Gastroesophageal sphincter (tissue), 4 donors: ENCODE measurements around the gene LIN28B. TPM values are rescaled to one million over a fixed set of nuclear protein-coding genes. Genes with fewer than 3 reads are reported as not detected.

Experiments used
- ATAC-seq: fragments of 150-250 bp; one replicate; pipeline ENCODE4 v1.9.1; 2016; ENCODE audit warnings: mild to moderate bottlenecking, moderate library complexity
- H3K27ac ChIP-seq, 4 donors: fragments of 200-600 bp; sonication (generic) in 3 of 4; 1 replicate in 3 of 4; 2 replicates in 1 of 4; pipeline ENCODE4 v1.5.1; 2016 to 2019
- H3K27me3 ChIP-seq: fragments of 200-600 bp; sonication (generic); one replicate; pipeline ENCODE4 v1.5.1; 2019
- H3K36me3 ChIP-seq, 2 donors: fragments of 200-600 bp; sonication (generic); one replicate each; pipeline ENCODE4 v1.5.1; 2019; ENCODE audit warnings: control low read depth in 1 of 2
- H3K4me1 ChIP-seq, 3 donors: fragments of 200-600 bp; sonication (generic); 1 replicate in 2 of 3; 2 replicates in 1 of 3; pipeline ENCODE4 v1.5.1; 2016 to 2019; ENCODE audit warnings: control low read depth in 2 of 3
- H3K4me3 ChIP-seq, 2 donors: fragments of 200-600 bp; sonication (generic); one replicate each; pipeline ENCODE4 v1.5.1; 2019; ENCODE audit warnings: mild to moderate bottlenecking in 1 of 2, moderate library complexity in 1 of 2
- H3K9me3 ChIP-seq, 3 donors: fragments of 200-600 bp; sonication (generic); one replicate each; pipeline ENCODE4 v1.5.1; 2017 to 2019; ENCODE audit warnings: control low read depth in 2 of 3
- CTCF ChIP-seq, 4 experiments: fragments of 200-600 bp in 2 of 4; fragments of 450-650 bp in 2 of 4; sonication (generic) in 1 of 4; IDR thresholded peaks; one replicate each; pipeline ENCODE4 v1.5.1; 2017 to 2019; ENCODE audit warnings: antibody characterized with exemption in 4 of 4, mild to moderate bottlenecking in 2 of 4, moderate library complexity in 2 of 4
- EP300 ChIP-seq: sonication (generic); formaldehyde crosslinking; IDR thresholded peaks from one replicate; pipeline ENCODE4 v1.6.1; 2017; ENCODE audit warnings: antibody characterized with exemption, mild to moderate bottlenecking
- POLR2A ChIP-seq, 2 donors: fragments of 450-650 bp; IDR thresholded peaks; one replicate each; pipeline ENCODE4 v1.6.1; 2017; ENCODE audit warnings: antibody characterized with exemption in 2 of 2, mild to moderate bottlenecking in 2 of 2, moderate library complexity in 1 of 2
- POLR2AphosphoS5 ChIP-seq: sonication (generic); formaldehyde crosslinking; IDR thresholded peaks from one replicate; pipeline ENCODE4 v1.6.1; 2017; ENCODE audit warnings: antibody characterized with exemption
- WGBS, 2 donors: methylation state at CpG; one replicate each; pipeline ENCODE4 v1.1.5; 2018; ENCODE audit warnings: low coverage in 1 of 2; 5-methylcytosine and 5-hydroxymethylcytosine counted together
- total RNA-seq, 4 donors: library from RNA; depleted of rRNA; stranded (reverse); fragments of >200 nt; gene quantifications; one replicate each; pipeline ENCODE4 v1.1.0, GENCODE V29; 2016

The LIN28B gene
- total RNA-seq, 4 donors from 2014 or later, result not detected

- TF ChIP-seq POLR2AphosphoS5, result no peak
- no peak for TF ChIP-seq EP300
- TF ChIP-seq POLR2A (IDR thresholded peaks at IDR 0.05), result no peak
- TF ChIP-seq CTCF (IDR thresholded peaks at IDR 0.05), result no peak
- peaks cover 0 to 12% (median 0%) of the 10 kb centered on the region in 3 donors for H3K9me3 ChIP-seq
- H3K4me1 ChIP-seq, result peaks cover 0 to 9% (median 0%) of the 10 kb centered on the region in 3 donors
- H3K4me3 ChIP-seq, result no peak overlapping the region
- H3K27ac ChIP-seq, result no peak overlapping the region
- WGBS, 2 donors, result 3 to 6% methylated on average over 14 to 20 of the region's 21 CpGs
- H3K36me3 ChIP-seq, result no peaks in the 10 kb centered on the region
- no peak for ATAC-seq
- H3K27me3 ChIP-seq, result peaks cover 72% of the 10 kb centered on the region
Observed at GRCh38 chr6:104957301-104958177, 632 bp downstream of the LIN28B start.

- WGBS, 2 donors, result 5 to 7% methylated on average over 16 to 19 of the region's 19 CpGs
- H3K36me3 ChIP-seq, result no peaks in the 10 kb centered on the region
- peaks cover 63% of the 10 kb centered on the region for H3K27me3 ChIP-seq
- no peak overlapping the region for H3K27ac ChIP-seq
- no peak overlapping the region for H3K4me3 ChIP-seq
- peaks cover 0 to 9% (median 0%) of the 10 kb centered on the region in 3 donors for H3K4me1 ChIP-seq
- peaks cover 0 to 4% (median 0%) of the 10 kb centered on the region in 3 donors for H3K9me3 ChIP-seq
- TF ChIP-seq POLR2A (IDR thresholded peaks at IDR 0.05) (no peak), EP300 (no peak), CTCF (IDR thresholded peaks at IDR 0.05) (no peak), POLR2AphosphoS5 (no peak)
- no peak for ATAC-seq
Observed at GRCh38 chr6:104958178-104959025, 1.5 kb downstream of the LIN28B start.

GRCh38 chr6:104959026-104959858, 2.3 kb downstream of the LIN28B start:
- Histone ChIP-seq H3K4me1 (peaks cover 0 to 9% (median 0%) of the 10 kb centered on the region in 3 donors), H3K9me3 (no peaks in the 10 kb centered on the region), H3K27ac (no peak overlapping the region), H3K27me3 (peaks cover 55% of the 10 kb centered on the region), H3K4me3 (no peak overlapping the region), H3K36me3 (no peaks in the 10 kb centered on the region)
- ATAC-seq, result no peak
- TF ChIP-seq EP300 (no peak), CTCF (IDR thresholded peaks at IDR 0.05) (no peak), POLR2A (IDR thresholded peaks at IDR 0.05) (no peak), POLR2AphosphoS5 (no peak)
- 27 to 32% methylated on average over 3 of the region's 3 CpGs for WGBS, 2 donors

GRCh38 chr6:104969108-104969507, 12.2 kb downstream of the LIN28B start:
- ATAC-seq, result no peak
- Histone ChIP-seq H3K4me1 (no peaks in the 10 kb centered on the region), H3K27ac (no peak overlapping the region), H3K27me3 (no peaks in the 10 kb centered on the region), H3K4me3 (no peak overlapping the region), H3K36me3 (no peaks in the 10 kb centered on the region), H3K9me3 (no peaks in the 10 kb centered on the region)
- TF ChIP-seq CTCF (IDR thresholded peaks at IDR 0.05), result no peak
- no peak for TF ChIP-seq POLR2A (IDR thresholded peaks at IDR 0.05)
- TF ChIP-seq EP300, result no peak
- no peak for TF ChIP-seq POLR2AphosphoS5
- WGBS, 2 donors, result 22 to 40% methylated on average over 2 of the region's 2 CpGs
